Spleen (tissue), 11 donors: ENCODE results near the gene RAB22A. TPM values are rescaled to one million over a fixed set of nuclear protein-coding genes. Genes with fewer than 3 reads are reported as not detected.

ENCODE experiments used
- DNase-seq: peaks from one replicate; pipeline ENCODE4 v3.0.0-alpha.2; 2020
- H3K27ac ChIP-seq, 8 donors: fragments of 200-600 bp; sonication (generic) in 7 of 8; 1 replicate in 4 of 8; 2 replicates in 4 of 8; pipeline versions ENCODE4 v1.5.0 to v1.8.0; 2016 to 2021; ENCODE audit warnings: inconsistent platforms in 4 of 8, mild to moderate bottlenecking in 4 of 8, moderate library complexity in 1 of 8
- H3K27me3 ChIP-seq, 7 donors: fragments of 200-600 bp; sonication (generic) in 6 of 7; replicated peaks in 1 of 7; 1 replicate in 4 of 7; 2 replicates in 3 of 7; pipeline versions ENCODE4 v1.5.0 to v1.8.0; 2016 to 2021; ENCODE audit warnings: inconsistent platforms in 3 of 7, mild to moderate bottlenecking in 1 of 7
- H3K36me3 ChIP-seq, 6 donors: fragments of 200-600 bp; sonication (generic) in 5 of 6; 1 replicate in 4 of 6; 2 replicates in 2 of 6; pipeline versions ENCODE4 v1.5.0 to v1.8.0; 2016 to 2021; ENCODE audit warnings: inconsistent platforms in 2 of 6
- H3K4me1 ChIP-seq, 6 donors: fragments of 200-600 bp; sonication (generic) in 5 of 6; 1 replicate in 3 of 6; 2 replicates in 3 of 6; pipeline versions ENCODE4 v1.5.0 to v1.8.0; 2016 to 2021; ENCODE audit warnings: inconsistent platforms in 3 of 6
- H3K4me3 ChIP-seq, 8 donors: fragments of 200-600 bp; sonication (generic) in 7 of 8; 1 replicate in 4 of 8; 2 replicates in 4 of 8; pipeline versions ENCODE4 v1.5.0 to v1.8.0; 2016 to 2021; ENCODE audit warnings: inconsistent platforms in 4 of 8, mild to moderate bottlenecking in 4 of 8, moderate library complexity in 2 of 8
- H3K9me3 ChIP-seq, 8 donors: fragments of 200-600 bp; sonication (generic) in 7 of 8; 1 replicate in 4 of 8; 2 replicates in 4 of 8; pipeline versions ENCODE4 v1.5.0 to v1.8.0; 2016 to 2021; ENCODE audit warnings: inconsistent platforms in 4 of 8
- POLR2A ChIP-seq, 3 donors: fragments of 450-650 bp; IDR thresholded peaks; one replicate each; pipeline ENCODE4 v1.5.1; 2017; ENCODE audit warnings: antibody characterized with exemption in 3 of 3, mild to moderate bottlenecking in 1 of 3
- POLR2AphosphoS5 ChIP-seq, 3 donors: sonication (generic); formaldehyde crosslinking; IDR thresholded peaks; one replicate each; pipeline ENCODE4 v1.5.1; 2017; ENCODE audit warnings: antibody characterized with exemption in 3 of 3
- WGBS, 5 donors: extraction: QIAGEN DNeasy Blood & Tissue Kit in 3 of 5; methylation state at CpG; one replicate each; pipeline versions ENCODE4 v1.1.5 to v1.1.7; 2013 to 2018; 5-methylcytosine and 5-hydroxymethylcytosine counted together
- intact Hi-C: fragments of 100-400 bp; cut with DNase I; formaldehyde crosslinking; loops from one replicate; pipeline ENCODE4 v1.15.0; 2023; ENCODE audit warnings: low total_unique reads
- polyA plus RNA-seq, 3 donors: library from polyadenylated mRNA; stranded (reverse); fragments of 200-250 nt; gene quantifications; one replicate each; pipeline ENCODE4 v1.2.1, GENCODE V29; 2013
- total RNA-seq, 7 donors: library from RNA; depleted of rRNA in 3 of 7; stranded (reverse); fragments of >200 nt in 3 of 7; fragmentation: NEBNext Ultra II Directional in 4 of 7; extraction: Animal tissue kit (Norgen Biotek cat#: 25700) in 4 of 7; gene quantifications; one replicate each; pipeline versions ENCODE4 v1.1.0 to v1.2.1, GENCODE V29; 2016 to 2021
- TF ChIP-seq, protein P1 (sequence below), 11 experiments: fragments of 200-600 bp in 7 of 11; fragments of 450-650 bp in 4 of 11; sonication (generic) in 4 of 11; IDR thresholded peaks in 8 of 11; conservative IDR thresholded peaks in 3 of 11; 1 replicate in 7 of 11; 2 replicates in 4 of 11; pipeline versions ENCODE4 v1.4.0 to v1.8.0; 2016 to 2021; ENCODE audit warnings: antibody characterized with exemption in 11 of 11, inconsistent platforms in 4 of 11, mild to moderate bottlenecking in 1 of 11
- donor health status: healthy with polysubstance abuse.
- donor health status: DM: no; HTN: no; CAD: no; lungs with moderate emphysema.
- donor health status: DM: no; HTN: no; CAD: no.
- donor health status: Bipolar disorder and iron deficiency.
- donor health status: healthy.
- donor health status: DM: no; HTN: no; CAD: no.
- donor health status: DM: yes; HTN: yes; CAD: no.

Gene RAB22A
- total and polyA plus RNA-seq, 10 donors: 4.2 to 22.6 (median 17.5) TPM

DNA sequence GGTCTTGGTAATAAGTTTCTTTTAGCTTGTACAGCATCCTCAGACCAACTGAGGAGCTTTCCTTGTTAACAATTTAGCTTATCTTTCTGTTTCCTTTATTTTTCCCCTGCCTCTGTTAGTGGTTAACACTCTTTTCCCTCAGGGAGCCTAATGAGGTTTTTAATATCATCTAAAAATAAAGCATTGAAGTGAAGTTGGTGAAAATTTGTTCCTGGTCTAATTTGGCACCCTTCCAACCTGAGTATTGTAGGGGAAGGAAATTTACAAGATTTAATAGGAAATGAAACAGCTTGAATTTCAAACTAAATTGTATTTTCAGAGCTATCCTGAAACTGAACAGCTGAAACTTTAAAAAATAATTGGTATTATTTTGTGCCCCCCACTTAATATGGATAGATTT, 51.4 kb downstream of the RAB22A start:
- no peak for DNase-seq
- intact Hi-C loops: no loop called here
- Histone ChIP-seq H3K4me1 (peaks cover 0 to 12% (median 5%) of the 10 kb centered on the region in 6 donors), H3K36me3 (peaks cover 0 to 99% (median 35%) of the 10 kb centered on the region in 6 donors), H3K9me3 (no peaks in the 10 kb centered on the region), H3K27ac (peak overlapping the region in 2 of 8 donors; percentile 5 to 7), H3K27me3 (no peaks in the 10 kb centered on the region), H3K4me3 (no peak overlapping the region)
- TF ChIP-seq, protein P1, sequence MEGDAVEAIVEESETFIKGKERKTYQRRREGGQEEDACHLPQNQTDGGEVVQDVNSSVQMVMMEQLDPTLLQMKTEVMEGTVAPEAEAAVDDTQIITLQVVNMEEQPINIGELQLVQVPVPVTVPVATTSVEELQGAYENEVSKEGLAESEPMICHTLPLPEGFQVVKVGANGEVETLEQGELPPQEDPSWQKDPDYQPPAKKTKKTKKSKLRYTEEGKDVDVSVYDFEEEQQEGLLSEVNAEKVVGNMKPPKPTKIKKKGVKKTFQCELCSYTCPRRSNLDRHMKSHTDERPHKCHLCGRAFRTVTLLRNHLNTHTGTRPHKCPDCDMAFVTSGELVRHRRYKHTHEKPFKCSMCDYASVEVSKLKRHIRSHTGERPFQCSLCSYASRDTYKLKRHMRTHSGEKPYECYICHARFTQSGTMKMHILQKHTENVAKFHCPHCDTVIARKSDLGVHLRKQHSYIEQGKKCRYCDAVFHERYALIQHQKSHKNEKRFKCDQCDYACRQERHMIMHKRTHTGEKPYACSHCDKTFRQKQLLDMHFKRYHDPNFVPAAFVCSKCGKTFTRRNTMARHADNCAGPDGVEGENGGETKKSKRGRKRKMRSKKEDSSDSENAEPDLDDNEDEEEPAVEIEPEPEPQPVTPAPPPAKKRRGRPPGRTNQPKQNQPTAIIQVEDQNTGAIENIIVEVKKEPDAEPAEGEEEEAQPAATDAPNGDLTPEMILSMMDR (IDR thresholded peaks at IDR 0.05 in 8 of 11, conservative IDR thresholded peaks at IDR 0.05 in 3 of 11): no peak

GRCh38 chr20:58361481-58362205, 52.1 kb downstream of the RAB22A start:
- peaks cover 0 to 99% (median 28%) of the 10 kb centered on the region in 6 donors for H3K36me3 ChIP-seq
- intact Hi-C loops: no loop called here

GRCh38 chr20:58362206-58362516, 52.6 kb downstream of the RAB22A start:
- intact Hi-C loops: no loop called here
- no peak for TF ChIP-seq POLR2AphosphoS5 (IDR thresholded peaks at IDR 0.05)
- TF ChIP-seq, protein P1 (IDR thresholded peaks at IDR 0.05 in 8 of 11, conservative IDR thresholded peaks at IDR 0.05 in 3 of 11): no peak
- Histone ChIP-seq H3K36me3 (peaks cover 0 to 99% (median 25%) of the 10 kb centered on the region in 6 donors), H3K27ac (no peak overlapping the region), H3K4me3 (no peak overlapping the region), H3K4me1 (peaks cover 0 to 12% (median 5%) of the 10 kb centered on the region in 6 donors), H3K9me3 (no peaks in the 10 kb centered on the region), H3K27me3 (no peaks in the 10 kb centered on the region)
- DNase-seq: no peak
- WGBS, 5 donors: 93 to 100% (median 100%) methylated on average over 1 of the region's 1 CpG

More at GRCh38 chr20:58361481-58362205, 52.1 kb downstream of the RAB22A start:
- 79 to 90% (median 86%) methylated on average over 9 of the region's 9 CpGs for WGBS, 5 donors
- Histone ChIP-seq H3K27me3 (no peaks in the 10 kb centered on the region), H3K4me3 (no peak overlapping the region), H3K9me3 (no peaks in the 10 kb centered on the region), H3K27ac (peak overlapping the region in 1 of 8 donors; percentile 7), H3K4me1 (peaks cover 0 to 12% (median 5%) of the 10 kb centered on the region in 6 donors)
- no peak for DNase-seq
- TF ChIP-seq, protein P1 (IDR thresholded peaks at IDR 0.05 in 8 of 11, conservative IDR thresholded peaks at IDR 0.05 in 3 of 11): no peak
- TF ChIP-seq POLR2AphosphoS5 (IDR thresholded peaks at IDR 0.05) (no peak), POLR2A (IDR thresholded peaks at IDR 0.05) (no peak)

DNA sequence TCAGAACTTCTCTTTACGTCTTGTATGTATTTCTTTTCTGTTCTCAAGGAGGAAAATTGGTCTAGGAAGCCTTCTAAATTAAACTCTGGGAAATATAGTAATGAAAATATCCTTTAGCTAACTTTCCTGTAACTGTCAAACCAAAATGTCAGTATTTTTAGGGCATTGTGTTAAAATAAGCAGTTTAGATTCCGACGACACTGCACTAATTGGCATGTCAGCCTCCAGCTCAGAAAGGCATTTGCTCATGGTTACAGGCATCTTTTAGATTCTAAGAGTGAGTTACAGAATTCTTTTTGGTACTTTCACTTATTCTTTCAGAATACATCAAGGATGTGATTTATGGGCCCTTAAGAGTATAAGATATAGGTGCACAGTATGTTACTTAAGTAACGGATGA, 53.5 kb downstream of the RAB22A start:
- no peak for DNase-seq
- WGBS, 5 donors: 93 to 98% (median 96%) methylated on average over 4 of the region's 4 CpGs
- no peak for TF ChIP-seq POLR2A (IDR thresholded peaks at IDR 0.05)
- no peak for TF ChIP-seq POLR2AphosphoS5 (IDR thresholded peaks at IDR 0.05)
- TF ChIP-seq, protein P1 (IDR thresholded peaks at IDR 0.05 in 8 of 11, conservative IDR thresholded peaks at IDR 0.05 in 3 of 11): no peak
- Histone ChIP-seq H3K27ac (no peak overlapping the region), H3K4me1 (peaks cover 0 to 12% (median 5%) of the 10 kb centered on the region in 6 donors), H3K4me3 (no peak overlapping the region), H3K9me3 (no peaks in the 10 kb centered on the region), H3K27me3 (no peaks in the 10 kb centered on the region), H3K36me3 (peaks cover 0 to 98% (median 25%) of the 10 kb centered on the region in 6 donors)
- intact Hi-C loops: no loop called here
